Inferior parietal cortex (tissue), 1 donor: ENCODE results near the gene DDIT3.
"Not testable (repeated sequence)": the region's sequence is repeated elsewhere in the genome, so short reads cannot be mapped to it uniquely, and the experiment has no call there.

Experiments used
- DNase-seq: peaks from one replicate; pipeline ENCODE4 v3.0.0-alpha.2; 2016; ENCODE audit errors: extremely low spot score

DDIT3 gene

DNA sequence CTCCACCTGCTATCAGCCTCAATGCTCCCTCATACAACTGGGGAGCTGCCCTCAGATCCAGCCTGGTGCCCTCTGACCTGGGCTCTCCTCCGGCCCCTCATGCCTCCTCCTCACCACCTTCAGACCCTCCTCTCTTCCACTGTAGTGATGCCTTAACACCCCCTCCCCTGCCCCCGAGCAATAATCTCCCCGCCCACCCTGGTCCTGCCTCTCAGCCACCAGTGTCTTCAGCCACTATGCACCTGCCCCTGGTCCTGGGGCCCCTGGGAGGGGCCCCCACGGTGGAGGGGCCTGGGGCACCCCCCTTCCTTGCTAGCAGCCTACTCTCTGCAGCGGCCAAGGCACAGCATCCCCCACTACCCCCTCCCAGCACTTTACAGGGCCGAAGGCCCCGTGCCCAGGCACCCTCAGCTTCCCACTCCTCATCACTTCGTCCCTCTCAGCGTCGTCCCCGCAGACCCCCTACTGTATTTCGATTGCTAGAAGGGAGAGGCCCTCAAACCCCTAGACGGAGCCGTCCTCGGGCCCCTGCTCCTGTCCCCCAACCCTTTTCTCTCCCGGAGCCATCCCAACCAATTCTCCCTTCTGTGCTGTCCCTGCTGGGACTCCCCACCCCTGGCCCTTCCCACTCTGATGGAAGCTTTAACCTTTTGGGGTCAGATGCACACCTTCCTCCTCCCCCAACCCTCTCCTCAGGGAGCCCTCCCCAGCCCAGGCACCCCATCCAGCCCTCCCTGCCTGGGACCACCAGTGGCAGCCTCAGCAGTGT, 5.5 kb upstream of the DDIT3 start:
- no peak for DNase-seq

DNA sequence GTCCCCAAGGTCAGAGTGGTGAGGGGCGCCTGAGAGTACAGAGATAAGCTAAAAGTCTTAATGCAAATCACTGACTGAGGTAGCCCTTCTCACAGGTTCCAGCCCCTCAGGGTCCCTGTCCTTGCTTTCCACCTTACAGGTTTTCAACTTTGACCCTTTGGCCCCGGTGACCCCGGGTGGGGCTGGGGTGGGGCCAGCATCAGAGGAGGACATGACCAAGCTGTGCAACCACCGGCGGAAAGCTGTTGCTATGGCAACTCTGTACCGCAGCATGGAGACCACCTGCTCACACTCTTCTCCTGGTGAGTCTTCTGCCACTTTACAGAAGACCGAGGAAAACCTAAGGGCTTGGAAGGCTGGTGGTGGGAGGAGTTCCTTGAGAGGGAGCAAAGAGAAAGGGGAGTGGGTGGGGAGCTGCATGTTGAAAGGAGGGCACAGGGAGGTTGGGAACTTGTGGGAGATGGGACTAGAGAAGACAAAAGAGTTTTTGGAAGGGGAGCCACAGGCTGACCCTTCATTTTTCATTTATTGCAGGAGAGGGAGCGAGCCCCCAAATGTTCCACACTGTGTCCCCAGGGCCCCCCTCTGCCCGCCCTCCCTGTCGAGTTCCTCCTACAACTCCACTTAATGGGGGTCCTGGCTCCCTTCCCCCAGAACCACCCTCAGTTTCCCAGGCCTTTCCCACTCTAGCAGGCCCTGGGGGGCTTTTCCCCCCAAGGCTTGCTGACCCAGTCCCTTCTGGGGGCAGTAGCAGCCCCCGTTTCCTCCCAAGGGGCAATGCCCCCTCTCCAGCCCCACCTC, 4.7 kb upstream of the DDIT3 start:
- no peak for DNase-seq

GRCh38 chr12:57523706-57524614, 3.6 kb upstream of the DDIT3 start:
- peak; percentile 3 for DNase-seq

GRCh38 chr12:57522887-57523705, 2.8 kb upstream of the DDIT3 start:
- no peak for DNase-seq

DNA sequence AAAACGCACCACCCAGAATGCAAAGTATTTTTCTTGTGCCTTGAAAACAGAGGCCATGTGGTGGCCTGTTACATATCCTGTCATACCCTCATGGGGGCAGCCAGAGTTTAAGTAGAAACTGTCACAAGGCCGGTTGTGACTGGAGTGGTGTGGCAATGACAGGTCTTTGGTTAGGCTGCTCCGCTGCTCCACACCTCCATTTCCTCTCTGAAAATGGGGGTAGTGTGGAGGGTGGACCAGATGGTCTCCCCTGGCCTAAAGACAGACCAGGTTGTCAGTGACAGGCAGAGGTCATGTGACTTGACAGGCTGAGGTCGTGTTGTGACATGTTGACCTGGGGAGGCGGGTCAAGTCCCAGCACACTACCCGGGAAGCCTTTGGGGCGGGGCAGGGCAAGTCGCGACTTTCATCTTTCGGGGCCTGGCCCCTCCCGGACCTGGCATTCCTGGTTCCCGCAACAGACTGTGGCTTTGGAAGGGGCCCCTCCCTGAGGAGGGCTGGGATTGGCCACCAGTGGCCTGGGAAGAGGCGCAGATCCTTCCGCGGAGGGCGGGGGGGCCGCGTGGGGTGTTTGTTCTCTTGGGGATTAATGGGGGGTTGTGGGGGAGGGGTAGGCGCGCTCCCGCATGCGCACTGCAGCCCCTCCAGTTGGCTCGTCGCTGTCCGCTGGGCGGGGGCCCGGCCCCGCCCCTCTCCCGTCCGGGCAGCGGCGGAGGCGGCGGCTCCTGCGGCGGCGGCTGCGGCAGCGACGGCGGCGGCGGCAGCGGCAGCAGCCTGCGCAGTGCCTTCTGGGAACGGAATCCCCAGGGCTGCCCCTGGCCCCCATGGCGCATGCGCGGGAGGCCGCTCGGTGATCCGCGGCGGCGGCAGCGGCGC, 1.9 kb upstream of the DDIT3 start, which contains the start of gene MBD6:
TSS of gene MBD6 (plus strand) at position 814 of the 876 bp plus-strand sequence. CDS start 1,480 bp downstream, outside the sequence.
- DNase-seq: peak; percentile 78

- peak; percentile 52 for DNase-seq
These were observed 1.3 kb upstream of the DDIT3 start for GRCh38 chr12:57521525-57522010.

GRCh38 chr12:57519796-57520052, 590 bp downstream of the DDIT3 start:
- no peak for DNase-seq

- no peak for DNase-seq
These were observed 1.2 kb downstream of the DDIT3 start for GRCh38 chr12:57518920-57519795.

DNA sequence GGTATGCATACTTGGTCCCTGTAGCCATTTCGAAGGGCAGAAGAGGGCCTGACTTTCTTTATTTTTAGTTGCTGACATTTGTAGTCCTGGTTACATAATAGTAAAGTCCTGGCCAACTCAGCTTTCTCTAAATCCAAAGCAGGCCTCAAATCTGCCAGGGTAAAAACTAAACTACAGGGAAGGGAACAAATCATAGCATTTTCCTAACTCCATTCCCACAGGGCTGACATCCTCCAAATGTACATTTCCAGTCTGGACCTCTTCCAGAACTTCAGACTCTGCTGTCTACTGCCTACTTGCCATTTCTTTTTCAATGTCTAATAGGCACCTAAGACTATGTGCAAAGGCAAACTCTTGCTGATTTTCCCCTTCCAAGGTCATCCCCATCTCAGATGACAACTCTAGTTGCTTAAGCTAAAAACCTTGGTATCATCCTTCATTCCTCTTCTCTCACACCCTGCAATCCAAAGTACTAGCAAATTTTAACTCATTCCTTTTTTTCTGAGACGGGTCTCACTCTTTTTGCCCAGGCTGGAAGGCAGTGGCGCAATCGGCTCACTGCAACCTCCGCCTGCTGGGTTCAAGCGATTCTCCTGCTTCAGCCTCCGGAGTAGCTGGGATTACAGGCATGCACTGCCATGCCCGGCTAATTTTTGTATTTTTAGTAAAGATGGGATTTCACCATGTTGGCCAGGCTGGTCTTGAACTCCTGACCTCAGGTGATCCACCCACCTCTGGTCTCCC, 2.0 kb downstream of the DDIT3 start:
- no peak for DNase-seq

- not testable (repeated sequence) for DNase-seq
These were observed 2.6 kb downstream of the DDIT3 start for GRCh38 chr12:57517718-57518117.

DNA sequence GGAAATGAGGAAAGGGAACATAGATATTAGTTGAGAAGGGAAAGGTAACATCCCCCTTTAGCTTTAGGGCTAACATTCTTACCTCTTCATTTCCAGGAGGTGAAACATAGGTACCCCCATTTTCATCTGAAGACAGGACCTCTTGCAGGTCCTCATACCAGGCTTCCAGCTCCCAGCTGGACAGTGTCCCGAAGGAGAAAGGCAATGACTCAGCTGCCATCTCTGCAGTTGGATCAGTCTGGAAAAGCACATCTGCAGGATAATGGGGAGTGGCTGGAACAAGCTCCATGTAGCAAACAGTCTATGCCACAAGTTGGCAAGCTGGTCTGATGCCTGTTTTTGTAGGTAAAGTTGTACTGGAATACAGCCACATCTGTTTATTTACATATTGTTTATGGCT, 3.1 kb downstream of the DDIT3 start:
- DNase-seq: no peak

DNA sequence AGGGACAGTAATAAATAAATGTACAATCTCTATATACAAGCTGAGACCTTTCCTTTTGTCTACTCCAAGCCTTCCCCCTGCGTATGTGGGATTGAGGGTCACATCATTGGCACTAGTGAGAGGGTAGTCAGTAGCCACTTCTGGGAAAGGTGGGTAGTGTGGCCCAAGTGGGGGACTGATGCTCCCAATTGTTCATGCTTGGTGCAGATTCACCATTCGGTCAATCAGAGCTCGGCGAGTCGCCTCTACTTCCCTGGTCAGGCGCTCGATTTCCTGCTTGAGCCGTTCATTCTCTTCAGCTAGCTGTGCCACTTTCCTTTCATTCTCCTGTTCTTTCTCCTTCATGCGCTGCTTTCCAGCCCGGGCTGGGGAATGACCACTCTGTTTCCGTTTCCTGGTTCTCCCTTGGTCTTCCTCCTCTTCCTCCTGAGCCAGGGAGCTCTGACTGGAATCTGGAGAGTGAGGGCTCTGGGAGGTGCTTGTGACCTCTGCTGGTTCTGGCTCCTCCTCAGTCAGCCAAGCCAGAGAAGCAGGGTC, 3.6 kb downstream of the DDIT3 start:
- DNase-seq: no peak

DNA sequence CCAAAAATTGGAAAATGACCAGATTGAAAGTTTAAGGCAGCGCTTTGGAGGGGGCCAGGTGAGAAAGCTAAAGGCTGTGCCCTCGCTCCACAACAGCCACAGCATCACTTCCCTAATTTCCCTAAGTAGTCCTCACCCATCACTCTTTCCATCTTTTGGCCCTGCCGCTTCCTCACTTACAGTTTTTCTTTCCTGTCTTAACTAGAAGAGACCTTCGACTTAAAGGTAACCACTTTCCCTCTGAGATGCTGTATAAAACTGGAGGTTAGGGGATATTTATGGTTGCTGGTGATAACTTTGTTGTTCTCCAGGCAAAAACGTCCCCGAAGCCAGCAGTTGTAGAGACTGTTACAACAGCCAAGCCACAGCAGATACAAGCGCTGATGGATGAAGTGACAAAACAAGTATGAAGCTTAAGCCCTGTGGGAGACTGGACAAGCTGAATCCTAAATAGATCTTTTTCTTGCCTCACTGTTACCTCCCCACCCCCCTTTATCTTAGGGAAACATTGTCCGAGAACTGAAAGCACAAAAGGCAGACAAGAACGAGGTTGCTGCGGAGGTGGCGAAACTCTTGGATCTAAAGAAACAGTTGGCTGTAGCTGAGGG, 4.3 kb downstream of the DDIT3 start:
- no peak for DNase-seq

DNA sequence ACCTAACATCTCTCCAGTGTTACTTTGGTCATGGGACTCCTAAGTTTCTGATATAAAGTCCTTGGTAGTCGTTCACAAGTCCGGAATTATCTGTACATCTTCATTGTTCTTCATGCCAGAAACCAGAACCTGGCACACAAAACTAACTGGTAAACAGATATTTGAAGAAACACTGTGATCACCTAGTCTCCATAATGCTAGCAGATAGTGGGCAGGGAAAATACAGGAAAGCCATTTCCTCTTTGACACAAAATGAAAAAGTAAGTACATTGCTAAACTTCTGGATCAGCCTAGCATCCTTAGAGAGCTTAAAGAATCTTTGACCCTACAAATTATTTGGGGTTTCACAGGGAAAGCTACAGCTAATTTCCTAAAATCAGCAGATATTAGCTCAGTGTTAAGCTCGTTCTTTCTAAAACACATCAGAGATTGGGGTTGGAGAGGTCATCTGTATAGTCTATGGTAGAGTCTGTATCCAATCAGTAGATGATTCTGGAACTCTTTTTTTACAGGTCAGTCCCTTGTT, 4.8 kb downstream of the DDIT3 start:
- DNase-seq: no peak

DNA sequence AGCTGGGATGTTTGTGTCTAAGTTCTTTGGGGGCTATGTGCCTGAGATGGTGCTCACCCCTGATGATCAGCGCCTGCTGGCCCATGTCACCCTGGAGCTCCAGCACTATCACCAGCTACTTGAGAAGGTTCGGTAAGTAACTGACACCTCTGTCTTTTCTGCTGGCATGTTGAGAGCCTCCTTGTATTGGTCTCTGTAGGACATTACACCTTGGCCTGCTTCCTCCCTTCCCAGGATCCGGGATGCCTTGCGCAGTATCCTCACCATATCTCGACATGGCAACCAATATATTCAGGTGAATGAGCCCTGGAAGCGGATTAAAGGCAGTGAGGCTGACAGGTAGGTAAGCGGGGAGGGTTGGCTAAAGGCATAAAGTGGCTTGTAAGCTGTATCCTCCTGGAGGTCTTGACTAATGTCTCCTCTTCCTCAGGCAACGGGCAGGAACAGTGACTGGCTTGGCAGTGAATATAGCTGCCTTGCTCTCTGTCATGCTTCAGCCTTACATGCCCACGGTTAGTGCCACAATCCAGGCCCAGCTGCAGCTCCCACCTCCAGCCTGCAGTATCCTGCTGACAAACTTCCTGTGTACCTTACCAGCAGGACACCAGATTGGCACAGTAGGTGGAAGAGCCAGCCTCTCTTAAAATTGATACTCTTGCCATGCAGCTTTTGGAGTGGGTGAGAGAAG, 5.5 kb downstream of the DDIT3 start:
- no peak for DNase-seq

GRCh38 chr12:57514246-57514645, 6.1 kb downstream of the DDIT3 start:
- DNase-seq: not testable (repeated sequence)

DNA sequence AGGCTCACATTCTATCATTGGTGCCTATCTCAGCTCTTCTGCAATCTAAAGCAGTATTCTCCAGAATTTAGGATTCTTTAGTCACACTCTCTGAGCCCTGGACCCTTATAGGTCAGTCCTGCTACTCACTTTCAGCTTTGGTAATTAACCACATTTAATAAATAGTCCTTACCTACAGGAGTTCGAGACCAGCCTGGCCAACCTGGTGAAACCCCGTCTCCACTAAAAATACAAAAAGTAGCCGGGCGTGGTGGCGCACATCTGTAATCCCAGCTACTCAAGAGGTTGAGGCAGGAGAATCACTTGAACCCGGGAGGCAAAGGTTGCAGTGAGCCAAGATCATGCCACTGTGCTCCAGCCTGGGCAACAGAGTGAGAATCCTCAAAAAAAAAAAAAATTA, 6.6 kb downstream of the DDIT3 start:
- not testable (repeated sequence) for DNase-seq
